Caco-2 (cell line): ENCODE data around the gene C16orf96. TPM values are rescaled to one million over a fixed set of nuclear protein-coding genes. Genes with fewer than 3 reads are reported as not detected.

Source experiments
- BruUV-seq: library from RNA; stranded (reverse); fragments of 400-500 nt; replicated peaks from 2 replicates; lab custom pipeline; 2021; lab: Mats Ljungman, UMichigan
- CTCF ChIA-PET: fragments of 300-600 bp; sonication (Branson Sonifier 250); formaldehyde crosslinking; loops from one replicate; lab custom pipeline; 2022; ENCODE audit warnings: antibody characterized with exemption; lab: Charles Lee
- POLR2A ChIA-PET: fragments of 300-600 bp; sonication (Branson Sonifier 250); formaldehyde crosslinking; loops from one replicate; lab custom pipeline; 2022; ENCODE audit warnings: antibody characterized with exemption; lab: Charles Lee
- DNase-seq, 2 experiments: peaks; one replicate each; pipeline versions ENCODE4 v3.0.0 to v3.0.0-alpha.2; 2020 to 2022
- H3K27me3 ChIP-seq: replicated peaks from 2 replicates; pipeline ENCODE4 v1.6.0; 2011; ENCODE audit warnings: low read length; ENCODE audit not compliant: control insufficient read depth, insufficient read depth
- H3K36me3 ChIP-seq: 2 replicates; pipeline ENCODE4 v1.5.1; 2011; ENCODE audit warnings: low read length; ENCODE audit not compliant: control insufficient read depth, insufficient read depth
- H3K4me1 ChIP-seq: fragments of 250-450 bp; sonication (Bioruptor Pico); 2 replicates; pipeline ENCODE4 v1.5.1; 2020; ENCODE audit warnings: mild to moderate bottlenecking
- H3K4me3 ChIP-seq: 2 replicates; pipeline ENCODE4 v1.5.1; 2011; ENCODE audit warnings: low read depth, mild to moderate bottlenecking, control low read depth, low read length
- H3K9me3 ChIP-seq: fragments of 250-450 bp; sonication (Bioruptor Pico); 2 replicates; pipeline ENCODE4 v1.5.1; 2020; ENCODE audit warnings: mild to moderate bottlenecking, moderate library complexity
- H3K27ac Mint-ChIP-seq: one replicate; pipeline ENCODE4 v1.8.0; 2022; ENCODE audit warnings: mixed read lengths; ENCODE audit not compliant: unreplicated experiment
- H3K27me3 Mint-ChIP-seq: one replicate; pipeline ENCODE4 v1.8.0; 2022; ENCODE audit warnings: mixed read lengths; ENCODE audit not compliant: insufficient read depth, unreplicated experiment
- H3K36me3 Mint-ChIP-seq: one replicate; pipeline ENCODE4 v1.8.0; 2022; ENCODE audit warnings: mild to moderate bottlenecking, mixed read lengths; ENCODE audit not compliant: insufficient read depth, unreplicated experiment
- H3K4me1 Mint-ChIP-seq: one replicate; pipeline ENCODE4 v1.8.0; 2022; ENCODE audit warnings: low read depth, mixed read lengths; ENCODE audit not compliant: unreplicated experiment
- H3K4me3 Mint-ChIP-seq: one replicate; pipeline ENCODE4 v1.8.0; 2022; ENCODE audit warnings: mild to moderate bottlenecking, moderate library complexity, mixed read lengths; ENCODE audit not compliant: unreplicated experiment
- H3K9me3 Mint-ChIP-seq: one replicate; pipeline ENCODE4 v1.8.0; 2022; ENCODE audit warnings: mixed read lengths; ENCODE audit not compliant: unreplicated experiment
- CTCF ChIP-seq, 2 experiments: fragments of 200-600 bp in 1 of 2; IDR thresholded peaks; 1 replicate in 1 of 2; 2 replicates in 1 of 2; pipeline versions ENCODE4 v1.5.1 to v1.8.0; 2011 to 2022; ENCODE audit warnings: antibody characterized with exemption in 1 of 2, control low read depth in 1 of 2, inconsistent platforms in 1 of 2, low read depth in 1 of 2, low read length in 1 of 2, mild to moderate bottlenecking in 1 of 2, moderate library complexity in 1 of 2; ENCODE audit not compliant: insufficient read depth in 1 of 2, severe bottlenecking in 1 of 2, unreplicated experiment in 1 of 2
- intact Hi-C: fragments of 100-400 bp; cut with micrococcal nuclease; formaldehyde crosslinking; loops from one replicate; pipeline ENCODE4 v1.10.0; 2022; ENCODE audit not compliant: unreplicated experiment
- total RNA-seq: library from RNA; stranded (reverse); gene quantifications from 2 replicates; pipeline ENCODE4 v1.2.3, GENCODE V29; 2022

C16orf96 gene
- total RNA-seq, 1 experiment from 2014 or later: 0.11 TPM

- ChIA-PET CTCF (interaction anchor here (0.5 to 2.2 kb wide), 17 partner anchors 9 to 145 kb away, joined by 3 to 11 read pairs (median 4); partner anchors contain the start of genes CDIP1 and MGRN1), POLR2A (interaction anchor here (1.0 kb wide), 1 partner anchor 9 kb away, joined by 6 read pairs; the partner anchor contains the start of gene CDIP1)
- Mint-ChIP-seq H3K4me1 (no peaks in the 10 kb centered on the region), H3K27me3 (peaks cover 2% of the 10 kb centered on the region), H3K9me3 (no peaks in the 10 kb centered on the region), H3K4me3 (no peak overlapping the region), H3K36me3 (no peaks in the 10 kb centered on the region), H3K27ac (no peak overlapping the region)
- Histone ChIP-seq H3K4me3 (no peak overlapping the region), H3K9me3 (no peaks in the 10 kb centered on the region), H3K4me1 (no peaks in the 10 kb centered on the region), H3K36me3 (no peaks in the 10 kb centered on the region), H3K27me3 (no peaks in the 10 kb centered on the region)
- no TSS peak for BruUV-seq
- no peak for TF ChIP-seq CTCF (IDR thresholded peaks at IDR 0.05; ENCODE audit: insufficient read depth in 1 of 2, low read depth in 1 of 2, low read length in 1 of 2, severe bottlenecking in 1 of 2, unreplicated experiment in 1 of 2)
- intact Hi-C loops: loop anchor here (1.0 to 2.0 kb wide), 3 partner anchors 30 to 41 kb away; no protein-coding TSS in a partner anchor
- no peak for DNase-seq
Observed at GRCh38 chr16:4548124-4548523, 8.0 kb upstream of the C16orf96 start.

- Mint-ChIP-seq H3K9me3 (no peaks in the 10 kb centered on the region), H3K4me3 (no peak overlapping the region), H3K36me3 (no peaks in the 10 kb centered on the region), H3K4me1 (no peaks in the 10 kb centered on the region), H3K27me3 (peaks cover 2% of the 10 kb centered on the region), H3K27ac (no peak overlapping the region)
- CTCF ChIA-PET: interaction anchor here (0.7 to 1.5 kb wide), 3 partner anchors 12 to 49 kb away, joined by 3 to 4 read pairs (median 4); no protein-coding TSS in a partner anchor
- no peaks in the 10 kb centered on the region for H3K27me3 ChIP-seq
- no peak overlapping the region for H3K4me3 ChIP-seq
- H3K9me3 ChIP-seq: no peaks in the 10 kb centered on the region
- no TSS peak for BruUV-seq
- H3K4me1 ChIP-seq: no peaks in the 10 kb centered on the region
- intact Hi-C loops: no loop called here
- POLR2A ChIA-PET: no interaction called here
- TF ChIP-seq CTCF (IDR thresholded peaks at IDR 0.05; ENCODE audit: insufficient read depth in 1 of 2, low read depth in 1 of 2, low read length in 1 of 2, severe bottlenecking in 1 of 2, unreplicated experiment in 1 of 2): no peak
- H3K36me3 ChIP-seq: no peaks in the 10 kb centered on the region
- DNase-seq: no peak
Observed at GRCh38 chr16:4550591-4550990, 5.5 kb upstream of the C16orf96 start.

- BruUV-seq: no TSS peak
- no peaks in the 10 kb centered on the region for H3K9me3 Mint-ChIP-seq
- no peak for TF ChIP-seq CTCF (IDR thresholded peaks at IDR 0.05; ENCODE audit: insufficient read depth in 1 of 2, low read depth in 1 of 2, low read length in 1 of 2, severe bottlenecking in 1 of 2, unreplicated experiment in 1 of 2)
- no peaks in the 10 kb centered on the region for H3K36me3 Mint-ChIP-seq
- no peaks in the 10 kb centered on the region for H3K4me1 Mint-ChIP-seq
- Histone ChIP-seq H3K4me1 (no peaks in the 10 kb centered on the region), H3K27me3 (no peaks in the 10 kb centered on the region), H3K9me3 (no peaks in the 10 kb centered on the region), H3K36me3 (no peaks in the 10 kb centered on the region), H3K4me3 (no peak overlapping the region)
- peaks cover 2% of the 10 kb centered on the region for H3K27me3 Mint-ChIP-seq
- ChIA-PET POLR2A (no interaction called here), CTCF (no interaction called here)
- no peak overlapping the region for H3K27ac Mint-ChIP-seq
- no peak for DNase-seq
- intact Hi-C loops: no loop called here
- no peak overlapping the region for H3K4me3 Mint-ChIP-seq
Observed at GRCh38 chr16:4552541-4552940, 3.6 kb upstream of the C16orf96 start.
